ENCODE measurements around the gene CFAP74.

- no peak for TF ChIP-seq CTCF (IDR thresholded peaks at IDR 0.05)
- TF ChIP-seq POLR2AphosphoS5 (IDR thresholded peaks at IDR 0.05): no peak
- no peak for TF ChIP-seq POLR2A (IDR thresholded peaks at IDR 0.05)
Measured at GRCh38 chr1:1917304-1917976, 86.1 kb downstream of the CFAP74 start.
